NCI-H446 treated with DMSO at 0.1 percent for 48 hours (cell line): ENCODE results near the gene MAGEC1.
"Not testable (repeated sequence)": the region's sequence is repeated elsewhere in the genome, so short reads cannot be mapped to it uniquely, and the experiment has no call there.

Experiments
- DNase-seq: peaks from one replicate; lab custom pipeline; 2025; lab: John Stamatoyannopoulos, UW

Gene MAGEC1, protein sequence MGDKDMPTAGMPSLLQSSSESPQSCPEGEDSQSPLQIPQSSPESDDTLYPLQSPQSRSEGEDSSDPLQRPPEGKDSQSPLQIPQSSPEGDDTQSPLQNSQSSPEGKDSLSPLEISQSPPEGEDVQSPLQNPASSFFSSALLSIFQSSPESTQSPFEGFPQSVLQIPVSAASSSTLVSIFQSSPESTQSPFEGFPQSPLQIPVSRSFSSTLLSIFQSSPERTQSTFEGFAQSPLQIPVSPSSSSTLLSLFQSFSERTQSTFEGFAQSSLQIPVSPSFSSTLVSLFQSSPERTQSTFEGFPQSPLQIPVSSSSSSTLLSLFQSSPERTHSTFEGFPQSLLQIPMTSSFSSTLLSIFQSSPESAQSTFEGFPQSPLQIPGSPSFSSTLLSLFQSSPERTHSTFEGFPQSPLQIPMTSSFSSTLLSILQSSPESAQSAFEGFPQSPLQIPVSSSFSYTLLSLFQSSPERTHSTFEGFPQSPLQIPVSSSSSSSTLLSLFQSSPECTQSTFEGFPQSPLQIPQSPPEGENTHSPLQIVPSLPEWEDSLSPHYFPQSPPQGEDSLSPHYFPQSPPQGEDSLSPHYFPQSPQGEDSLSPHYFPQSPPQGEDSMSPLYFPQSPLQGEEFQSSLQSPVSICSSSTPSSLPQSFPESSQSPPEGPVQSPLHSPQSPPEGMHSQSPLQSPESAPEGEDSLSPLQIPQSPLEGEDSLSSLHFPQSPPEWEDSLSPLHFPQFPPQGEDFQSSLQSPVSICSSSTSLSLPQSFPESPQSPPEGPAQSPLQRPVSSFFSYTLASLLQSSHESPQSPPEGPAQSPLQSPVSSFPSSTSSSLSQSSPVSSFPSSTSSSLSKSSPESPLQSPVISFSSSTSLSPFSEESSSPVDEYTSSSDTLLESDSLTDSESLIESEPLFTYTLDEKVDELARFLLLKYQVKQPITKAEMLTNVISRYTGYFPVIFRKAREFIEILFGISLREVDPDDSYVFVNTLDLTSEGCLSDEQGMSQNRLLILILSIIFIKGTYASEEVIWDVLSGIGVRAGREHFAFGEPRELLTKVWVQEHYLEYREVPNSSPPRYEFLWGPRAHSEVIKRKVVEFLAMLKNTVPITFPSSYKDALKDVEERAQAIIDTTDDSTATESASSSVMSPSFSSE

DNA sequence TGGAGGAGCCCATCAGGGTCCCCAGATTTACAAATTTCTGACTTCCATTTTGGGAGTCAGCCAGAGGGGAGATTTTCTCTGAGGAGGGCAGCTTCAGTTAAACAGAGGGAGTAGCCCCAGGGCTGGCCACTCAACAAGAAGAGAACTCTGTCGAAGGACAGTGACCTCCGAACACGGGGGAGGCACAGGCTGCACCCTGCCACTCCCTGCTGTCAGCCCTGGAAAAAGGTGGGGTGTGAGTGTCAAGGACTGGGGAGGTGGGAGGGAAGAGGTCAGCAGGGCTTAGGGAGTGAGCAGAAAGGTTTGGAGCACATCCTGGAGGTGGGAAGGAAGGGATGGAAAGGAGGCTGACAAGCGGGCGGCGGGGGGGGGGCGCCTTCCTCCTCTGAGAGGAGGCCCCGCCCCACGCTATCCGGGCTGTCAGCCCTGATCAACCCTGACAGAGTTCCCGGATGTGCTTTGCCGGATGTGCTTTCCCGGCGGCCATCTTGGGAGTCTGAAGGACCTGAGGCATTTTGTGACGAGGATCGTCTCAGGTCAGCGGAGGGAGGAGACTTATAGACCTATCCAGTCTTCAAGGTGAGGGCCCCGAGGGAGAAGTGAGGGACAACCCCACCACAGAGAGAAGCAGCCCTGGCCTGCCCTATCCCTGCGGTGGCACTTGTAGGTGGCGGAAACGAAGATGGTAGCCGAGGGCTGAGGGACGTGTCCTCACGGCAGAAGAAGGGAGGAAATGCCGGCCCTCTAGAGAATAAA, at the start of gene MAGEC1:
TSS of gene MAGEC1 (plus strand) at position 495 of the 756 bp plus-strand sequence. CDS start 1,179 bp downstream, outside the sequence.
- DNase-seq = peak; percentile 1

DNA sequence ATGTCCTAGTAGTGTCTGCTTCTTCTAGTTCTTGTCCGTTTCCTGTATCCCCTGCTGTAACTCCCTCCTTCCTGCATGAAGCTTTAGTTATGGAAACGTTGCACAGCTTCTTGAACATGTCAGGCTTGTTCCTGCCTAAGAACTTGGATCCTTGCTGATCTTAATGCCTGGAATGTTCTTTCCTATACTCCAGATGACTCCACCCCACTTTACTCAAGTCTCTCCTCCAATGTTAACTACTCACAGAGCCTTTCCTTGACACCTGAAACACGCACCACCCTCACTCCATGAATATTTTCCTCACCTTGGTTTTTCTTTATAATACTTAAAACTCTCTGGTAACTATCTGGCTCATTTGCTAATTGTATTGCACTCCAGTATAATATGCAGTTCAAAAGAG, 46.2 kb upstream of the MAGEC1 start:
- no peak for DNase-seq

DNA sequence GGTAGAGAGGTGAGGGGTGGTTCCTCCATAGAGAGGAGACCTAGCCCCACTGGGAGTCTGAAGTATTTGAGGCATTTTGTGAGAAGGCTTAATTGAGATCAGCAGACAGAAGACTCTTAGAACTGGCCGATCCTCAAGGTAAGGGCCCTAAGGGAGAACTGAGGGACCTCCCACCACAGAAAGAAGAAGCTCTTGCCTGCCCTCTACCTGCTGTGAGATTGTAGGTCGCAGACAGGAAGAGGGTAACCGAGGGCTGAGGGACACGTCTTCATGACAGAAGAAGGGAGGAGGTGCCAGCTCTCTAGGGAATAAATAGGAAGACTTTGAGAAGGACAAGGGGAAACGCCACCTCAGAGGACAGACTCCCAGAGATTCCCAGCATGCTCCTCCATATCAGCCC, 24.1 kb upstream of the MAGEC1 start:
- no peak for DNase-seq

DNA sequence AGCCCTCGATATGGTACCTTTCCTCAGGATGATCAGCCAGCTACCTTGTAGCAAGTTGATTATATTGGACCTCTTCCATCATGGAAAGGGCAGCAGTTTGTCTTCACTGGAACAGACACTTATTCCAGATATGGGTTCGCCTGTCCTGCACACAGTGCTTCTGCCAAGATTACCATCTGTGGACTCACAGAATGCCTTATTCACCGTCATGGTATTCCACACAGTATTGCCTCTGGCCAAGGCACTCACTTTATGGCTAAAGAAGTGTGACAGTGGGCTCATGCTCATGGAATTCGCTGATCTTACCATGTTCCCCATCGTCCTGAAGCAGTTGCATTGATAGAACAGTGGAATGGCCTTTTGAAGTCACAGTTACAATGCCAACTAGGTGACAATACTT, 14.9 kb upstream of the MAGEC1 start:
- not testable (repeated sequence) for DNase-seq

DNA sequence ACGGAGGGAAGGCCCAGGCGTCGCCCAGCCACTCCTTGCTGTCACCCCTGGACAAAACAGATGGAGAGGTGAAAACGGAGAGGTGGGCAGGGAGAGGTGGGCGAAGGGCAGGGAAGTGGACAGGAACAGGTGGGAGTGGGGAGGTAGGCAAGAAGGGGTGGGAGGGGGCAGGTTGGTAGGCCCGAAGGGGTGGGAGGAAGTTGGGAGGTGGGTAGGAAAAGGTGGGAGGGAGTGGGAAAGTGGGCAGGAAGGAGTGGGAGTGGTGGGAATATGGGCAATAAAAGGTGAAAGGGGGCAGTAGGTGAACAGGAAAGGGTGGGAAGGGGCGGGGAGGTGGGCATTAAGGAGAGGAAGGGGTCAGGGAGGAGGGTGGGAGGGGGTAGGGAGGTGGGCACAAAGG, 9.0 kb upstream of the MAGEC1 start:
- no peak for DNase-seq

DNA sequence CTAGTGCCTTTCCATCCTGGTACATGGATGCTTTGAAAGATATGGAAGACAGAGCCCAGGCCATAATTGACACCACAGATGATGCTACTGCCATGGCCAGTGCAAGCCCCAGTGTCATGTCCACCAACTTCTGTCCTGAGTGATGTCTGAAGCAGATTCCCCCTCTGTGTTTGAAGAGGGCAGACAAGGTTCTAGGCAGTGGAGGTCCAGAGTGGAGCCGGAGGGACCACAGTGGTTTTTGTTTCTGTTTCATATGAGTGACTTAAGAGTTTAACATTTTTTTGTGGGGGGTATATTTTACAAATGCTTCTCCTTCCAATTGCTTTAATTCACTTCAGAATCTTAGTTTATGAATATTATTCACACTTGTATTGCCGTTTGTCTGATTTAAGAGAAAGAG, 6.0 kb upstream of the MAGEC1 start:
- DNase-seq = no peak

DNA sequence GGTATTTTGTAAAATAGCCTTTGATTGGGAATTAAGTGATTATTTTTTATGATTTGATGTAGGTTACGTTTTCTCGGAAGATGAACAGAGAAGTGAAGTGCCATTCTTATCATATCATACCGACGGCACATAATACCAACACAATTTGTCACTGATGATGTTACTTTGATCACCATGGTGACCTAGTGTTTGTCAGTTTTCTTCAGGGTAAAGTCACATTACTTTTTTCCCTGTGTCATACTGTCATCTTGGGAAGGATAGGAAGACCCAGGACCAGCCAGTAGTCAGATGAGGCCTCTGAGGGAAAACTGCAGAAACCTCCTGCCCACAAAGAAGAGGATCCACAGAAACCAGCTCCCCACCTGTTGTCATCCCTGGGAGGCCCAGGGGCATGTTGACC, 1.3 kb upstream of the MAGEC1 start:
- no peak for DNase-seq

DNA sequence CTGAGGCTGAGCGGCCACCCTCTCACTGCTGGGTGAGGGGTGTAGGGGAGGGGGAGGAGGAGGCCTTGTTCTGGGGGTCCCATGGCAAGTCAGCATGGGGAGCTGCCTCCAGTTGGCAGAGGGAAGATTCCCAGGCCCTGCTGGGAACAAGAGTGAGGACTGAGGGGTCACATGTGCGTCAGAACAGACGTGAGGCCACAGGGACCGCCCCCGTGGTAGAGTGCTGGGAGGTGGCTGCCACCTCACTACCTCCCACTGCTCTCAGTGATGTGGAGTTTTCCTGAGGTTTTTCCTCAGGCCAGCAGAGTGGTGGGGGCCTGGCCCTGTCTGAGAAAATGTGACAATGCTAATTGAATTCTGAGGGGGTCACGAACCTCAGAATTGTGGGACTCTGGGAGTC, 568 bp downstream of the MAGEC1 start:
- no peak for DNase-seq

DNA sequence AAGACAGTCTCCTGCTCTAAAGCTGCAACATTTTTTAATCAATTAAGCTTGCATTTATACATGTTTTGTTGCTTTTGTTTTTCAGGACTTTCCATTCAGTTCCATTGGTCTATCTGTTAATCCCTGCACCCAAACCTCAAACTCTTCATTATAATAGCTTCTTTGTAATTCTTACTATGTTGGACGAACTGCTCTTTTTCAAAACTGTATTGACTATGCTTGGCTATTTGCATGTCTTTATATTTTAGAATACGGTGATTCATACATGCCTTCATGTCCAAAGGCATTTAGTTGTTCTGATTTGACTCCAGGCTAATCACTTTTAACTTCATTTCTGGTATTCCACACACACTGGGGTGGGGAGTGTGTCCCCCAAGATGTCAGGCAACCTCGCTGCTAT, 14.1 kb downstream of the MAGEC1 start:
- DNase-seq = no peak

DNA sequence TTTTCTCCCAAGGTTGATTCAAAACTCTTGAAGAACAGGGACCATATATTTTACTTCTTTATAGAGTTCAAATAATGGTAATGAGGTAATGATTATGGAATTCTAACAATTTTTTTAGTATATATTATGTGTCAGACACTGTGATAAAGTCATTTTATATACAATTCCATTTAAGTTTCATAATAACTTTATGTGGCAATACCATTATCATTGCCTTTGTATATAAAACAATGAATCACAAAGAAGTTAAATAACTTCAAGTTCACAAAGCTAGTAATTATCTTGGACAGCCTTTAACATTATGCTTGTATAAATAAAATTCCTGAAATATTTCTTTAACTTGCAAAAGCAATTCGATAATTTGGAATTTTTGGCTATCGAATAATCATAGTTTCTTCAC, 20.6 kb downstream of the MAGEC1 start:
- no peak for DNase-seq

DNA sequence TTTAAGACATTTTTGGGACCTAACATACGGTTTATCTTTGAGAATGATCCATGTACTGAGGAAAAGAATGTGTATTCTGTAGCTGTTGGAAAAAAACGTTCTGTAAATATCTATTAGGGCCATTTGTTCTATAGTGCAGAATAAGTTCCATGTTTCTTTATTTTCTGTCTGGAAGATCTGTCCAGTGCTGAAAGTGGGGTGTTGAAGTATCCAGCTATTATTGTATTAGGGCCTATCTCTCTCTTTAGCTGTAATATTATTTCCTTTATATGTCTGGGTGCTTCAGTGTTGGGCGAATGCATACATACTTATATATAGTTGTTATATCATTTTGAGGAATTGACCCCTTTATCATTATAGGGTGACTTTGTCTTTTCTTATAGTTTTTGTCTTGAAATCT, 24.7 kb downstream of the MAGEC1 start:
- no peak for DNase-seq

DNA sequence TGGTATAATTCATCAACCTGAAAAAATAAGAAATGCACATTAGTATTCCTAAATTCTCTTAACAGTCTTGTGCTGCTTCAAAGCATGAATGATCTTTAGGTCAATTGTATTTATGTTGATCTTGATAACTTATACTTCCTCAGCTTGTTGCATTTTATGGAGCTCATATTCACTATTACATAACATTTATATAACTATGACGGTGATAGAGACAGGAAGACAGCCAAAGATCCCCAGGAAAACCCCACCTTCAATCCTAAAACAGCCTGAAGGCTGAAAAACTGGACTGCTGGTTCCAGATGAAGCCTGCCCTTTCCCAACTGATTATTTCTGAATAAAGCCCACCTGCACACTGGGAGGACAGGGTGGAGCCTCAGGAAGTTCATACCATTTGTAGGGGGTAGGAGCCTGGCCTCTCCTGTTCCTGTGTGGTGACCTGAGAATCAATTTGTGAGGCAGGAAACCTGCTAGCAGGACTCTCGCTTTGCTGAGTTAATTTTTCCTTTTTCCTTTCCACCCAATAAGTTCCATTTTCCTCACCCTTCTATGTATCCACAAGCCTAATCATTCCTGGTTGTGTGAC, 30.5 kb downstream of the MAGEC1 start:
- DNase-seq = no peak

DNA sequence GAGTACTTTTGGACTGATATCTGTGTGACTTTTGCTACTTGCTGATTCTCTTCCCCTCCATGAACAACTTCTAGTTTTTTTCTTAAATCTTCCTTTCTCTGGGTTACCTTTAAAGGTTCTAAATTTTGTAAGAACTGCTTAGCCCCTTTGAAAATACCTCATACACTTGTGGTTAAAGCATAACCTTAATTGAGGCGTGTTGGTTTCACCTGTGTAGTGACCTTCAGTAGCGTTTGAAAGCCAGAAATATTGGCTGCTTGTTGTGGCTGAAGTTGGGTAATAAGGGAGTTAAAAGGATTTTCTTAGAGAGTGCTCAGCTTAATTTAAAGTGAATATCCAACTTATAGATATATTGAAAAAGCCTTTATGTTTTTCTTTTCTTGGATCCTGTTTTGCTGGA, 32.0 kb downstream of the MAGEC1 start:
- no peak for DNase-seq

DNA sequence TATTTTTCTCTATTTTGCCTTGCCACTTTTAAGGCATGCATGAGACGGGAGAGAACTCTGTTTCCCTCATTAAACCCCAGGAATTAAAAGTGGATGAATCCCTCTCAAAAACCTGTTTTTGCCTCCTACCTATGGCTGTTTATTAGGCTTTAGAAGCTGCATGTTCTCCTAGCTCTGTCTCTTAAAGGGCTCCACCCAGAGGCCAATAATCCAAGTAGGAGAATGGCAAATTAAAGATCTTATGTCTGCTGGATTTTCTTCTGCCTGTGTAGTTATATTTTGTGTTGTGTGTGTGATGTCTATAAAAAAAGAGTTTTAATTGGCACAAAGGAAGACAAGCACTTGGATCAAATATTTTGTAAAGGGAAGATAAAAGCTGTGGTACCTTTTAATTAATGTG, 32.4 kb downstream of the MAGEC1 start:
- no peak for DNase-seq

DNA sequence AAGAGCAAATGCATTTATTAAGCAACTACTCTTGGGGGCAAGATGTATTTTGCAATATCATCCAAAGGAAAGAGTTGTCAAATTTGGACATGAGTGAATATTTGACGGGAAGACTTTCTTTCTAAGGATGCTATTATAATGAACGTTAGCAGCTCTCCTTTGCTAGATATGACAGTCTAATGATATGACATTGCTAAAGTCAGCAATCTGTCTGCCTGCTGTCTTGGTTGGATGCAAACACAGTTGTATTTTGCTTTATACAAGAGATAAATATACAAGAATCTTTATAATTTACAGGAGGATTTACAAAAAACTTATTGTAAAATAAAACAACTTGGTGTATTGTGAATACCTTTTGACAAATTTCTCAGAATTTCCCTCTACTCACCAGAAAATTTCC, 37.5 kb downstream of the MAGEC1 start:
- DNase-seq = no peak

DNA sequence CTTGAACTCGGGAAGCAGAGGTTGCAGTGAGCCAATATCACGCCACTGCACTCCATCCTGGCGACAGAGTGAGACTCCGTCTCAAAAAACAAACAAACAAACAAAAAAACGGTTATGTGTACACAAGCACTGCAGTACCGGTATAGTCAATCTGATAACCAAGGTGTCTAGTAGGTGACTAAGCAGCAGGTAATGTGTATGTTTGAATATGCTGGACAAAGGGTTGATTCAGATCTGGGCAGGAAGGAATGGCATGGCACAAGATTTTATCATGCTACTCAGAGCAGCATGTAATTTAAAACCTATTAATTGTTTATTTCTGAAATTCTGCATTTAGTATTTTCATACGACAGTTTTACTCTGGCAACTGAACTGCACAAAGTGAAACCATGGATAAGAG, 41.7 kb downstream of the MAGEC1 start:
- no peak for DNase-seq

DNA sequence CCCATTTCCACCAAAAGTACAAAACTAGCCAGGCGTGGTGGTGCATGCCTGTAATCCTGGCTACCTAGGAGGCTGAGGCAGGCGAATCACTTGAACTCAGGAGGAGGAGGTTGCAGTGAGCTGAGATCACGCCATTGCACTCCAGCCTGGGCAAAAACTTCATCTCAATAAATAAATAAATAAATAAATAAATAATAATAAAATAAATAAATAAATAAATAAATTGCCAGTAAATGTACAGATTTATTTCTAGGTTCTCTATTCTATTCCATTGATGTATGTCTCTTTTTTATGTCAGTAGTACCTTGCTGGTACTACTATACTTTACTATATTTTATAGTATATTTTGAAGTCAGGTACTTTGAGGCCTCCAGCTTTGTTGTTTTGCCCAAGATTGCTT, 43.7 kb downstream of the MAGEC1 start:
- DNase-seq = no peak

DNA sequence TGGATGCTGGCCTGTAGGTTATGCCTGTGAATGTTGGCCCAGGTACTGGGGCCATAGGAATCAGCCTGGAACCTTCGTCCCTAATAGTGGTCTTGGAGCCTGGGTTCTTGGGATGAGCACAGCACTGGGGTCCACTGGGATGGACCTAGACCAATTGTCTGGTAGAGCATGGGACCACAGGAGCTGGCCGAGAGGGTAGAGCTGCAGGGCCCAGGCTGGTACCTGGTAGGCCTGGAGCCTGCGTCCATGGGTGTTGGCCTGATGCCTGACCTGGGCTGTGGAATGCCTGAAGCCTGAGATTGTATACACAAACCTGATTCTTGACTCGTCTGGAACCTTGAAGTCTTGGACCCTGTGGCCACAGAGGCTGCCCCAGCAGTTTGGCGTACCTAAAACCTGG, 48.9 kb downstream of the MAGEC1 start:
- no peak for DNase-seq

DNA sequence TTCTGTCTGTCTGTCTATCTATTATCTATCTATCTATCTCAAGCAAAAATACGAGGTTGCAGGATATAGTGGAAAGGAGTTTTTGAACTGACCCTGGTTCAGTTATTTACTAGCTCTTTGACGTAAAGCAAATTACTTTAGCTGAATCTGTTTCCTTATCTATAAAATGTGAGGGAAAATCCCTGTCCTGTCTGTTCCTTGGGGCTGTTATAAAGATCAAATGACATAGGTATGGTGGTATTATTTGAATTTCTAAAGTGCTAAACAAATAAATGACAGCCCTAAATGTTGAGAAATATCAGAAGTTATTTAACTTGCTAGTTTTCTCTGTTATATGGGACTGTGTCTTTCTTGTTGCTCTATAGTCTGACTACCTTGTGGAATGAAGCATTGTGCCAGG, 55.0 kb downstream of the MAGEC1 start:
- DNase-seq = no peak
